Melanocyte of skin (primary cell): ENCODE data around the gene NF1. TPM values are rescaled to one million over a fixed set of nuclear protein-coding genes. Genes with fewer than 3 reads are reported as not detected.

Experiments used
- small RNA-seq, 2 donors: library from RNA; depleted of rRNA; stranded (forward); fragments of <200 nt; gene quantifications; one replicate each; pipeline ENCODE3, GENCODE V24; 2012
- total RNA-seq, 2 donors: library from RNA; depleted of rRNA; stranded (reverse); fragments of >200 nt; gene quantifications; 2 replicates each; pipeline ENCODE4 v1.2.3, GENCODE V29; 2012

NF1 gene
- 10 to 100 TPM; 47.8 to 56.9 TPM for total RNA-seq

GRCh38 chr17:31094600-31095235 lies at the start of gene NF1:
TSS of gene NF1 (plus strand) at chr17:31094977. CDS start at chr17:31095310, 333 bp downstream.

GRCh38 chr17:31297090-31297489 lies 202.3 kb downstream of the NF1 start, which contains the start of gene OMG:
TSS of gene OMG (minus strand) at chr17:31297239. CDS start at chr17:31296331, 908 bp downstream.

GRCh38 chr17:31313982-31314781 lies 219.4 kb downstream of the NF1 start, which contains the start of gene EVI2B:
TSS of gene EVI2B (minus strand) at chr17:31314054. CDS start at chr17:31305609, 8,445 bp downstream.

DNA sequence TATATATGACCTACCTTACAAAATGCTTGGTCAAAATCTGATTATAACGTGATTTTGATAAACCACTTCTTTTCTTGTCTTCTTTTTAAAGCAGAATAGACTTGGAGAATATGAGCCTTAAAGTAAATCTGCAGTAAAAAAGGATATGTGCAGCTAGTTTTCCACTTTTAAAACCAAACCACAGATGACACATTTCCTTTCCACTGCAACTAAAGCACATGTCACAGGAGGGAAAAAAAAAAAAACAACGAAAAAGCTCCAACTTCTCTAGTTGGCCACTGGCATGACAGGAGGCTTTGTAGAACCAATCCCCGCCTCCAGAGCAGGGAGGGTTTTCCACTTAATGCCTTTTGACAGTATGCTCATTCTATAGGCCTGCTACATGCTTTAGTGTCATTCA lies 226.7 kb downstream of the NF1 start, which contains the start of gene EVI2A:
Gene EVI2A, minus strand, starts transcription at position 142 of the 400 bp plus-strand sequence. CDS start 2,609 bp downstream, outside the sequence.

GRCh38 chr17:31391496-31391949 lies 296.7 kb downstream of the NF1 start, which contains the start of gene RAB11FIP4:
TSS of gene RAB11FIP4 (plus strand) at chr17:31391675. CDS start at chr17:31391853, 178 bp downstream.

Small RNA genes within 50 kb of the gene (small RNA-seq; reads per million reads assigned to genes)
- gene MIR4733: 0.30 to 0.52 reads per million in 2 donors

Other genes with a start within 250 kb of the NF1 start
- gene TEFM, start 188.7 kb upstream of the NF1 start, total RNA-seq: 10 to 100 TPM; 10.3 to 11.3 TPM
- gene ADAP2, start 173.0 kb upstream of the NF1 start, total RNA-seq: 1 to 10 TPM in 1 of 2 donors, under 1 TPM in 1; under 0.01 to 1.7 TPM
- 1 to 10 TPM; 6.7 to 8.9 TPM for gene RNF135, start 123.9 kb upstream of the NF1 start, total RNA-seq
- gene OMG, start 202.3 kb downstream of the NF1 start, total RNA-seq: 10 to 100 TPM in 1 of 2 donors, 1 to 10 TPM in 1; 2.0 to 13.1 TPM
- 1 to 10 TPM; 1.7 to 4.0 TPM for gene EVI2B, start 219.1 kb downstream of the NF1 start, total RNA-seq
- gene EVI2A, start 226.6 kb downstream of the NF1 start, total RNA-seq: 1 to 10 TPM; 4.8 to 10.0 TPM